Measurements from ENCODE around the gene SP140. TPM values are rescaled to one million over a fixed set of nuclear protein-coding genes. Genes with fewer than 3 reads are reported as not detected.

SP140 gene
- polyA plus RNA-seq (2013, experiment 1 of 2), result 3.0 TPM
- polyA plus RNA-seq (2013, experiment 2 of 2), result 3.6 TPM

- peaks cover 6% of the 10 kb centered on the region for H3K9me3 ChIP-seq (ENCODE audit: control insufficient read depth, low read length)
- H3K36me3 ChIP-seq (ENCODE audit: control insufficient read depth in 1 of 2, insufficient read depth in 2 of 2, low read depth in 1 of 2, low read length in 2 of 2), result no peaks in the 10 kb centered on the region
- no peak within 1 kb of the TSS for H3K23ac ChIP-seq (ENCODE audit: low read length in 2 of 2)
- H3K27ac ChIP-seq (ENCODE audit: low read length, poor library complexity, severe bottlenecking), result no peak within 1 kb of the TSS
- H4K8ac ChIP-seq (ENCODE audit: low read length), result no peak within 1 kb of the TSS
- no peak within 1 kb of the TSS for H3K9ac ChIP-seq (ENCODE audit: low read length)
- H4K91ac ChIP-seq (ENCODE audit: low read length), result no peak within 1 kb of the TSS
- H3K14ac ChIP-seq (ENCODE audit: low read length in 2 of 2), result no peak within 1 kb of the TSS
- H3K4me2 ChIP-seq (ENCODE audit: low read length, poor library complexity, severe bottlenecking), result no peak within 1 kb of the TSS
- no peak within 1 kb of the TSS for H2BK15ac ChIP-seq (ENCODE audit: low read depth, poor library complexity, severe bottlenecking)
- no peaks in the 10 kb centered on the region for H3K79me1 ChIP-seq (replicated peaks; ENCODE audit: low read length, poor library complexity, severe bottlenecking)
- no peak within 1 kb of the TSS for H2BK12ac ChIP-seq (ENCODE audit: low read length in 2 of 2)
- H3K4me1 ChIP-seq (ENCODE audit: control insufficient read depth, insufficient read depth, low read depth, low read length), result peaks cover 3% of the 10 kb centered on the region
- no peak within 1 kb of the TSS for H2BK120ac ChIP-seq (ENCODE audit: low read depth, low read length)
- no peak within 1 kb of the TSS for H2AFZ ChIP-seq (ENCODE audit: low read depth, low read length)
- no peak within 1 kb of the TSS for H3K18ac ChIP-seq (ENCODE audit: low read depth in 1 of 2, low read length in 2 of 2)
- no peaks in the 10 kb centered on the region for H3K27me3 ChIP-seq (ENCODE audit: control insufficient read depth in 1 of 2, insufficient read depth in 1 of 2, low read length in 2 of 2)
- 93% methylated on average over 8 of the region's 8 CpGs for WGBS
- H3K4me3 ChIP-seq (ENCODE audit: insufficient read depth in 1 of 2, low read depth in 1 of 2, low read length in 2 of 2), result no peak within 1 kb of the TSS
- no peak for DNase-seq
- H2BK5ac ChIP-seq (ENCODE audit: low read depth, low read length, poor library complexity, severe bottlenecking), result no peak within 1 kb of the TSS
- H2AK5ac ChIP-seq (ENCODE audit: low read length, severe bottlenecking), result no peak within 1 kb of the TSS
- no peak within 1 kb of the TSS for H3K4ac ChIP-seq (ENCODE audit: low read depth in 1 of 2, low read length in 2 of 2)
These were observed at the start of gene SP140 for GRCh38 chr2:230225486-230225885. Gene SP140, plus strand, starts transcription at chr2:230225736. Its CDS starts 109 bp downstream, at chr2:230225845.

GRCh38 chr2:230176996-230177395 is 48.5 kb upstream of the SP140 start:
- Histone ChIP-seq H3K9ac (ENCODE audit: low read length) (no peak overlapping the region), H3K4me3 (ENCODE audit: insufficient read depth in 1 of 2, low read depth in 1 of 2, low read length in 2 of 2) (no peak overlapping the region), H3K4me2 (ENCODE audit: low read length, poor library complexity, severe bottlenecking) (no peak overlapping the region), H3K4me1 (ENCODE audit: control insufficient read depth, insufficient read depth, low read depth, low read length) (no peaks in the 10 kb centered on the region), H2BK5ac (ENCODE audit: low read depth, low read length, poor library complexity, severe bottlenecking) (no peak overlapping the region), H3K27ac (ENCODE audit: low read length, poor library complexity, severe bottlenecking) (no peak overlapping the region), H2BK15ac (ENCODE audit: low read depth, poor library complexity, severe bottlenecking) (no peak overlapping the region), H4K91ac (ENCODE audit: low read length) (no peak overlapping the region), H2AK5ac (ENCODE audit: low read length, severe bottlenecking) (no peak overlapping the region), H3K79me1 (replicated peaks; ENCODE audit: low read length, poor library complexity, severe bottlenecking) (no peaks in the 10 kb centered on the region), H3K27me3 (ENCODE audit: control insufficient read depth in 1 of 2, insufficient read depth in 1 of 2, low read length in 2 of 2) (no peaks in the 10 kb centered on the region), H2BK120ac (ENCODE audit: low read depth, low read length) (no peak overlapping the region), H3K23ac (ENCODE audit: low read length in 2 of 2) (no peak overlapping the region), H3K18ac (ENCODE audit: low read depth in 1 of 2, low read length in 2 of 2) (no peak overlapping the region), H3K14ac (ENCODE audit: low read length in 2 of 2) (no peak overlapping the region), H2AFZ (ENCODE audit: low read depth, low read length) (no peak overlapping the region), H2BK12ac (ENCODE audit: low read length in 2 of 2) (no peak overlapping the region), H4K8ac (ENCODE audit: low read length) (no peak overlapping the region), H3K4ac (ENCODE audit: low read depth in 1 of 2, low read length in 2 of 2) (no peak overlapping the region), H3K36me3 (ENCODE audit: control insufficient read depth in 1 of 2, insufficient read depth in 2 of 2, low read depth in 1 of 2, low read length in 2 of 2) (peaks cover 43 to 71% of the 10 kb centered on the region in 2 experiments), H3K9me3 (ENCODE audit: control insufficient read depth, low read length) (no peaks in the 10 kb centered on the region)
- no peak for DNase-seq
- 86% methylated on average over 3 of the region's 3 CpGs for WGBS

GRCh38 chr2:230178546-230179485 is 46.7 kb upstream of the SP140 start:
- Histone ChIP-seq H3K18ac (ENCODE audit: low read depth in 1 of 2, low read length in 2 of 2) (no peak overlapping the region), H4K91ac (ENCODE audit: low read length) (peak overlapping the region; percentile 9), H2BK5ac (ENCODE audit: low read depth, low read length, poor library complexity, severe bottlenecking) (no peak overlapping the region), H3K4ac (ENCODE audit: low read depth in 1 of 2, low read length in 2 of 2) (no peak overlapping the region), H3K4me2 (ENCODE audit: low read length, poor library complexity, severe bottlenecking) (no peak overlapping the region), H3K27ac (ENCODE audit: low read length, poor library complexity, severe bottlenecking) (no peak overlapping the region), H3K4me1 (ENCODE audit: control insufficient read depth, insufficient read depth, low read depth, low read length) (no peaks in the 10 kb centered on the region), H3K36me3 (ENCODE audit: control insufficient read depth in 1 of 2, insufficient read depth in 2 of 2, low read depth in 1 of 2, low read length in 2 of 2) (peaks cover 42 to 78% of the 10 kb centered on the region in 2 experiments), H3K23ac (ENCODE audit: low read length in 2 of 2) (no peak overlapping the region), H3K9me3 (ENCODE audit: control insufficient read depth, low read length) (no peaks in the 10 kb centered on the region), H3K4me3 (ENCODE audit: insufficient read depth in 1 of 2, low read depth in 1 of 2, low read length in 2 of 2) (no peak overlapping the region), H2AK5ac (ENCODE audit: low read length, severe bottlenecking) (no peak overlapping the region), H4K8ac (ENCODE audit: low read length) (no peak overlapping the region), H3K27me3 (ENCODE audit: control insufficient read depth in 1 of 2, insufficient read depth in 1 of 2, low read length in 2 of 2) (no peaks in the 10 kb centered on the region), H2BK15ac (ENCODE audit: low read depth, poor library complexity, severe bottlenecking) (no peak overlapping the region), H2AFZ (ENCODE audit: low read depth, low read length) (no peak overlapping the region), H3K9ac (ENCODE audit: low read length) (no peak overlapping the region), H2BK120ac (ENCODE audit: low read depth, low read length) (no peak overlapping the region), H2BK12ac (ENCODE audit: low read length in 2 of 2) (no peak overlapping the region), H3K79me1 (replicated peaks; ENCODE audit: low read length, poor library complexity, severe bottlenecking) (no peaks in the 10 kb centered on the region), H3K14ac (ENCODE audit: low read length in 2 of 2) (no peak overlapping the region)
- DNase-seq, result no peak
- 88% methylated on average over 6 of the region's 7 CpGs for WGBS

GRCh38 chr2:230179907-230180306 is 45.6 kb upstream of the SP140 start:
- Histone ChIP-seq H3K23ac (ENCODE audit: low read length in 2 of 2) (no peak overlapping the region), H3K36me3 (ENCODE audit: control insufficient read depth in 1 of 2, insufficient read depth in 2 of 2, low read depth in 1 of 2, low read length in 2 of 2) (peaks cover 36 to 80% of the 10 kb centered on the region in 2 experiments), H3K9ac (ENCODE audit: low read length) (no peak overlapping the region), H4K91ac (ENCODE audit: low read length) (no peak overlapping the region), H3K18ac (ENCODE audit: low read depth in 1 of 2, low read length in 2 of 2) (no peak overlapping the region), H3K14ac (ENCODE audit: low read length in 2 of 2) (no peak overlapping the region), H2BK120ac (ENCODE audit: low read depth, low read length) (no peak overlapping the region), H2AFZ (ENCODE audit: low read depth, low read length) (no peak overlapping the region), H4K8ac (ENCODE audit: low read length) (no peak overlapping the region), H3K79me1 (replicated peaks; ENCODE audit: low read length, poor library complexity, severe bottlenecking) (no peaks in the 10 kb centered on the region), H3K27ac (ENCODE audit: low read length, poor library complexity, severe bottlenecking) (no peak overlapping the region), H3K4me3 (ENCODE audit: insufficient read depth in 1 of 2, low read depth in 1 of 2, low read length in 2 of 2) (no peak overlapping the region), H3K9me3 (ENCODE audit: control insufficient read depth, low read length) (no peaks in the 10 kb centered on the region), H2BK15ac (ENCODE audit: low read depth, poor library complexity, severe bottlenecking) (no peak overlapping the region), H2BK12ac (ENCODE audit: low read length in 2 of 2) (no peak overlapping the region), H3K4me2 (ENCODE audit: low read length, poor library complexity, severe bottlenecking) (no peak overlapping the region), H2AK5ac (ENCODE audit: low read length, severe bottlenecking) (no peak overlapping the region), H3K4ac (ENCODE audit: low read depth in 1 of 2, low read length in 2 of 2) (no peak overlapping the region), H3K27me3 (ENCODE audit: control insufficient read depth in 1 of 2, insufficient read depth in 1 of 2, low read length in 2 of 2) (no peaks in the 10 kb centered on the region), H2BK5ac (ENCODE audit: low read depth, low read length, poor library complexity, severe bottlenecking) (no peak overlapping the region), H3K4me1 (ENCODE audit: control insufficient read depth, insufficient read depth, low read depth, low read length) (no peaks in the 10 kb centered on the region)
- WGBS, result 93% methylated on average over 7 of the region's 7 CpGs
- no peak for DNase-seq

Data from mesenchymal stem cell (in vitro differentiated cells and primary cell).